ENCODE results near the gene ZNF219.
A peak's percentile ranks its signal among the peaks of the same experiment; 100 is the strongest.

ZNF219 gene

DNA sequence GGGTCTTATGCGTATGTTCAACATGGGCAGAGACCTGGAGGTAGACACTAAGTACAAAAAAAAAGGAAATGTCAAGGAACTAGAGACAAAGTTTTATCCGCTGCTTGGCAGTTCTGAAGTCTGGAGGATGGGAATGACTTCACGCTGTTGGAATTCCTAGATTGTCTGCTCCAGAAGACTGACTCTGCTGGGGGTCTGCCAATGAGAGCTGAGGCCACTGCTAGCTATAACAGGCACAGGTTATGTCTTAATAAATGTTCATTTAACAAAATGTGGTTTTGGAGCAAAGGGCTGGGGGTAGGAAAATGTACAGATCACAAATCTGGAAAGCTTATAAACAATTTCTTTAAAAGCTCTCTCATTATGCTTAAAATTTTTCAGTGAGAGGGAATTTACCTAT lies 35.0 kb downstream of the ZNF219 start:
- DNase-seq: no peak

DNA sequence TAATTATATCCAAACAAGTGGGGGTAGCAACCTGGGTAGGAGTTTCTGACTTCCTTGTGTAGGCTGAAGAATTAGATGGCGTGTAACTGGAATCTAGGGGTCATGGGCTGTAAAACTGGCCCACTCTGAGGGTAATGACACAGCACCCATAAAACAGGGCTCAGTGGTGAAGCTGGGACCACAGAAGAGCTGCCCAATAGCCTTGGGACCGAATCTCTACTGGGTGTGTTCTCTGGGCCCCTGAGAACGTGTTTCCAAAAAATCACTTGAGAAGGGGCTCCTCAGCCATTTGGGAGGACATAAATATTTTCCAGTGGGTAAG lies 37.1 kb downstream of the ZNF219 start:
- no peak for DNase-seq

DNA sequence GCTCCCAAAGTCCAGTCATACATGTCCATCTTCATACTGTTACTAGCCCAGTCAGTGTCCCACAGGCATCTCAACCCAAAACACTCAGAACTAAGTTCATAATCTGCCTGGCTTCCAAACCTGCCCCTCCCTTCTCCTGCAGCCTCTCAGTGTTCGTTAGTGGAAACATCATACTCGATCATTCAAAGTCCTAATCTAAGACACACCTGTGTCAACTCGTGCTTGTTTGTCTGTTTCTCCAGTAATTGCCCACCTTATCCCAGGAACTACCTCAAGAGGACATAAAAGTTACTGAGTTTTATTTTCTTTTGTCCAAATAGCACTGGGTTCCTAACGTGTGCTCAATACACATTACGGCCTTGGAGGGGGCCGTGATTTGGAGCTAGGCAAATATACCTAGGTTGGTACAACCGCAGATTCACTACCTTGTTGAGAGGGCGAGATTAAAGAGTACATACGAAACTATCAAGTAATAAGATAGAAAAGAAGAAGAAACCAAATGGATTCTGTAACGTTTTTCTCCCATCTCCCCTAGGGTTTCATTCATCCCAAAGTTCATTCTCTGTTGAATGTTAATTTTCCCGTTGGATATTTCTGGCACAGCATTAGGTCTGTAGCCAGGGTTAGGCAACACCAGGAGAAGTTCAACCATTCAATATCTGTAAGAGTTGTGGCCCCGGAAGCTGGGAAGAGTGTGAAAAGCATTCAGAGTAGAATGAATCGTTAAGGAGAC lies 37.7 kb downstream of the ZNF219 start:
- DNase-seq: no peak

DNA sequence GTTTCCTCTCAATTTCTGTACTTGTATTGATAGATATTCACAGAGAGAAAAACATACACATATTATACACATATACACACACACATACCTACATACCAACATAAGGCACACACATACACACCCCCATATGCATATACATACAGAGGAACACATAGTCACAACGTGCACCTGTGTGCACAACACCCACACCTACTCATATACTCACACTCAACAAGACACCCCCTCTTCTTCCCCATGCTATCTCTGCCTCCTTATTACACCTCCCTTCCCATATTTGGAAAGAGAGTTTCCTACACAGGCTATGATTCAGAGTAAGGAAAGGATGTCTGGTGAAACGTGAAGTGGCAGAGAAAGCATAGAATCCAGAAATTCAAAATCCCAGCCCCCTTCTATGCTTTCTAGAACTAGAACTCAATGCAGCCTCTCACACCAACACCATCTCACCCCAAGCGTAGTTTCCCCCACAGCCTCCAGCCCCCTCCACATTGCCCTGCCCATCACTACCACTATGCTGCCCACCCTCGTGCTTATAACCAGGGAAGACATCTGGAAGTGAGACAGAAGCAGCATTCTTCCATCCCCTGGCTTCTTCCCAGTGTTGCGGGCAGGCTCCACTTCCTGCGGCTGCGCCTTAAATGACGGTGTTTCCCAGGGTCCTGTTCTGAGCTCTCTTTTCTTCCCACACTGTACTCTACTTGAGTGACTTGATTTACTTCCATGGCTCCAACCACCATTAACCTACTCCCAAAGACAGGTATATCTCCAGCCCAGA lies 38.4 kb downstream of the ZNF219 start:
- no peak for DNase-seq

DNA sequence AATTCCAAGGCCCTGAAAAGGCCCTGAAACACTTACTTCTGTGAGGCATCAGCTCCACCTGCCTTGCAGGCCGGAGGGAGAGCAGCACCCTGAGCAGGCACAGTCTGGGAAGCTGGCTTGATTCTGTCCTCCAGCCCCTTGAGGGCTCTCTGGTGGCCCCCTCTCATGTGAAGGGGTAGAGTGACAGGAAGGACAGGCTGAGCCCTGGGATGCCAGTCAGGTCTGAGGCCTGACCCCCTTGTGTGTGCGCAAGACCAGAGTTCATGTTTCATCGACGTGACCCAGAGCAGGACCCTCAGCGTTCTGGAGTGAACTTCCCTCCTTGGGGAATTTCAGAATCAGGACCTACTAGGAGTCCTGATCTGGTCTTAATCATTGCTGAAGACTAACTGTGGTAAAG lies 39.6 kb downstream of the ZNF219 start:
- no peak for DNase-seq

DNA sequence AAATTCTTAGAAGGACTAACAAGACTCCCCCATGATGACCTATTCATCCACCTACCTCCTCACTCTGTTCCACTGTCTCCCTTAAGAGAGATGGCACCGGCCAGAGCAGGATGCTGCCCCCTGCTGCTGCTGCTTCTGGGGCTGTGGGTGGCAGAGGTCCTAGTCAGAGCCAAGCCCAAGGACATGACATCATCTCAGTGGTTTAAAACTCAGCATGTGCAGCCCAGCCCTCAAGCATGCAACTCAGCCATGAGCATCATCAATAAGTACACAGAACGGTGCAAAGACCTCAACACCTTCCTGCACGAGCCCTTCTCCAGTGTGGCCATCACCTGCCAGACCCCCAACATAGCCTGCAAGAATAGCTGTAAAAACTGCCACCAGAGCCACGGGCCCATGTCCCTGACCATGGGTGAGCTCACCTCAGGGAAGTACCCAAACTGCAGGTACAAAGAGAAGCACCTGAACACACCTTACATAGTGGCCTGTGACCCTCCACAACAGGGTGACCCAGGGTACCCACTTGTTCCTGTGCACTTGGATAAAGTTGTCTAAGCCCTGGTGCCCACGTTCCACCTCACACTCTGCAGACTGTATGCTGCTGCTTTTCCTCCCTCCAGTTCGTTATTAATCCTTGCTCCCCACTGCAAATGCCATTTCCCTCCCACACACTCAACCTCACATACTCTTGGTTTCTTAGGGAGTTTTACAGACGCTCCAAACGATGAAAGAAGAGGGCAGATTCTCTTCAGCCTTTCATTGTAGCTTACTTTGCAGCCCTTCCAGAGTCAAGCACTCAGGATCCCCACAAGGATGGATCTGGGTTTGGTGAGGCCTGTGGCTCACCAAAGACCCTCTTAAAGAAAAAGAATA lies 40.4 kb downstream of the ZNF219 start, which contains the start of gene RNASE8:
TSS of gene RNASE8 (plus strand) at position 20 of the 873 bp plus-strand sequence. CDS start at position 91, 71 bp downstream.
- DNase-seq: peak; percentile 0

DNA sequence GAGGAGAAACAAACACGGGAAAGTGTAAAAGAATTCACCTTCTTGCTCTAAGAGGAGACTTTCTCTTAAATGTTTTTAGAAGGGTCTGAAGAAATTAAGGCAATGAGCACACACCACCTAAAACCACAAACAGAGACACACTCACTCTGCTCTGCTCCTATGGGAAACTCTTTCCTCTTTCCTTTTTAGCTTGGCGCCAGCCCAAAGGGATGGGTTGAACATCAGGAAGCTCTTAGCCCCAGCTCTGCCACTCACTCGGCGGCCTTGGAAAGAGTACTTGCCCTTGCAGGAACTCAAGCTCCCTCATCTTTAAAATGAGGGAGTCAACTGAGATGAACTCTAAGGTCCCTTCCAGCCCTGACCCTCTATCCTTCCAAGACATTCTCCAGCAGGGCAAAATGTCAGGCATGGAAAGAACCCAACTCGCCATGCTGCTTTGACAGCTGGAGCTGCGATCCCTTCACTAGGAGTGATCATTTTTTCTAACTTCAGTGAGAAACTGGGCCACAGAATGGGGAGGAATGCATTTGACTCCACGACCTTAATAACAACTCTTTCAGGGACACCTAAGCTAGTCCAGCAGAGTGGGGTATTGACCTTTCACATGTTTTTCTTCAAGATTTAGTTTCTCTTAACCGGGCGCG lies 41.8 kb downstream of the ZNF219 start:
- DNase-seq: no peak

DNA sequence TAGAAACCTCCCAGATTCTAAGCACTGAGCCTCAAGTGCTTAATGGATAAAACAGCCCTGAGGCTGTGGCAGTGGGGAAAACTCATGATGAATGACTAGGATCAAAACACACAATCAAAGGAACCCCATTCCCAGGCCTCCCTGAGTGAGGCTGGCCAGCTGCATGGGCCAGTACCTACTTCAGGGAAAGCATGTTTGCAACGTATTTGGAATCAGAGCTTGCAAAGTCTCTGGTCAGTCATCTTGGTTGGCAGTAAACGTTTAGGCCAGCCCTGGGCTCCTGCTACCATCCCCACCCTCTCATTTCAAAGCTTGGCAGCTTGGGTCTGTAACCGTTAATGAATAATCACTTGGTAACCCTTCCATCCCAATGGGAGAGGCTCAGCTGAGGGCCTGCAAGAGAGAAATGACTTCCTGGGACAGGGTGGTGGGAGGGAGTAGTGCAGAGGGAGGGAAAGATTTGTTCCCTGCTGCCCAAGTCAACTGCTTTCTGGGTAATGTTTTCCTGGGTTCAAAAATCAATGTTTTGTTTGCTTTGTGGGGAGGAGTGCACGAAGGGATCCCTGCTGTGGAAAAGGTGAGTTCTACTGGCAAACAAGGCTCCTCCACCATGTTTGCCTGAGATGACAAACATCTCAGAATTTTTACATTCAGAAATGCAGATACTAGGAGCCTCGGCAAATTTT lies 42.9 kb downstream of the ZNF219 start:
- no peak for DNase-seq

DNA sequence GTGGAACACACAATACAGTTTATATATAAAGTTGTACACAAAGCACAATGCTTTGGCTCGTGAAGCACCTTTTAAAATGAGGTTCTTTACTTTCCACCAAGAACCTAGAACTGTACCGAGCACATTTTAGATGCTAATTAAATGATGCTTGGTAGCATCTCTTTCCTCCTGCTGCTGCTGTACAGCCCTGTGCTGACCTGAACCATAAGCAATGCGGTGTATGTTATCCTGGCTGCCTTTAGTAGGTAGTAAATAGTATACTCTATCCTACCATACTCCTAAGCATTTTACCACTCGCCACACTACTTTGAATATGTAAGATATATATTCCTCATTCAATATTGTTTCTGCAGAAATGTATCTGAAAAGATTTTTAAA lies 43.7 kb downstream of the ZNF219 start:
- no peak for DNase-seq

DNA sequence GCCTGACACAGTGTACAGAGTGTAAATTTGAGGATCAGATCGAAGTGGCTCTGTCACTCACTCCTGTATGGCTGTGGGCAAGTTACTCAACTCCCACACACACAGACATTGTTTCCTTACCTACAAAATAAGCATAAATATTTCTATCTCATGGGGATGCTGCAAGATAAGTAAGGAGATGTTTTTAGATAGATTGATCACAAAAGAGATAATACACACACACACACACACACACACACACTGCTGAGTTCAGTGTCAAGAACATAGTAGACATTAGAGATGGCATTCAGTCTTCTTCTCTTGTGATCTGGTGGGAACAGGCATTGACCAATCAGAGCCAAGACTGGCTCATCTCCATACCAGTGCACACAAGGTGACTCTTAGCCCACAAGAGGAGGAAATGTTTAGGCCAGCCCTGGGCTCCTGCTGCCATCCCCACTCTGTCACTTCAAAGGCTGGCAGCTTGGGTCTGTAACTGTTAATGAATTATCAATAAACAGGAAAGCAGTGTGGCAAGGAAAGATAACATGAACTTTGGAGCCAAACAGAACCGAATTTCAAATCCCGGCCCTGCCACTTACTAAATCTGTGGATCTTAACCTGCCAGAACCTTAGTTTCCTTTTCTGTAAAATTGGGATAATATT lies 44.2 kb downstream of the ZNF219 start:
- no peak for DNase-seq

DNA sequence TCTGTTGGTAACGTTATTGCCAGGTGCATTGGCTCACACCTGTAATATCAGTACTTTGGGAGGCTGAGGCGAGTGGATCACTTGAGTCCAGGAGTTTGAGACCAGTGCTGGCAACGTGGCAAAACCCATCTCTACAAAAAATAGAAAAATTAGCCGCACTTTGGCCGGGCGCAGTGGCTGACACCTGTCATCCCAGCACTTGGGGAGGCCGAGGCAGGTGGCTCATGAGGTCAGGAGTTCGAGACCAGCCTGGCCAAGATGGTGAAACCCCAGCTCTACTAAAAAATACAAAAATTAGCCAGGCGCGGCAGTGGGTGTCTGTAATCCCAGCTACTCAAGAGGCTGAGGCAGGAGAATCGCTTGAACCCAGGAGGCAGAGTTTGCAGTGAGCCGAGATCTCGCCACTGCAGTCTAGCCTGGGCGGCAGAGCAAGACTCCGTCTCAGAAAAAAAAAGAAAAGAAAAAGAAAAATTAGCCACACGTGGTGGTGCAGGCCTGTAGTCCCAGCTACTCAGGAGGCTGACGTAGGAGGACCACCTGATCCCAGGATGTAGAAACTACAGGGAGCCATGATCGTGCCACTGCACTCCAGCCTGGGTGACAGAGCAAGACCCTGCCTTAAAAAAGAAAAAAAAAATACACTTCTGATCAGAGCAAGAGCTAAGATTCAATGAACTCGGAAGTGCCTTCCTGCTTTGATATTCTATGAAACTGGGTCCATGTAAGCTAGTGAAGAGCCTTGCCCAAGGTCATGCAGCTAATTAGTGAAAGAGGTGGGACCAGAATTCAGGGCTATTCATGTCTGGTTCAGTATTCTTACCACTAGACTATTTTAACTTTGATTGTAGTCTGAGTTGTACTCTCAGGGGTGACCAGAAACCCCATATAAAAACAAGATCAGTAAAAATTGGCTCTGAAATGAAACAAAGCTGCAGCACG lies 45.0 kb downstream of the ZNF219 start:
- no peak for DNase-seq

DNA sequence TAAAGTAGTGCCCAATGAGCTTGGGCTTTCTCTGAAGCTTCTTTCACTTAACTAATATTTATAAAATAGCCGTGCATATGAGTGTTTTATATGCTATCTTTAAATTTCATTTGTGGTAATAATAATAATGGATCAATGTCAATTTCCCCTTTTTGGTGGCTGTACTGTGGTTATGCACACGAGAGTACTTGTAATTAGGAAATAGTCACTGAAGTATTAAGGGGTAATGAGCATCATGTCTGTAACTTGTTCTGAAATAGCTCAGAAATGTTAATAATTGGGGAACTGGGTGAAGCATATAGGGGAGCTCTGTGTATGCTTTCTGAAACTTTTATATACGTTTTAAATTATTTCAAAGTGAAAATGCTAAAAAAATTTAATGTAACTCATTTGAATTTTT lies 47.9 kb downstream of the ZNF219 start:
- DNase-seq: no peak

DNA sequence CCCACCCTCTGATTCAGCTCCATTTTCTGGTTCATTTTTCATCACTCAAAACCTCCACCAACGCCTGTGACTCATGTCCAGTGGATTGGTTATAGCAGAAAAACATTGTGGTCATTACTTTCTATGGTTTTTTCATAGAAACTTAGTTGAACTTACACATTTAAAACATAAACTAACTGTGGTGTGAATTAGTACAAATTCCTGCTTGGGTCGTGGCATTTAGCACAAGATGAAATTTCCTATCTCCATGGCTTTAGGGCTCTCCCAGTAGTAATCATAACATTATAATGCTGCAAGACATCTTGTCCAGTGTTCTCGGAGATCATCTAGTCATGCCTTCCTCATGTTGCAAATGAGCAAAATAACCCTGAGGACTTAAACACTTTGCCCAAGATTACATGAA lies 49.2 kb downstream of the ZNF219 start:
- DNase-seq: no peak

DNA sequence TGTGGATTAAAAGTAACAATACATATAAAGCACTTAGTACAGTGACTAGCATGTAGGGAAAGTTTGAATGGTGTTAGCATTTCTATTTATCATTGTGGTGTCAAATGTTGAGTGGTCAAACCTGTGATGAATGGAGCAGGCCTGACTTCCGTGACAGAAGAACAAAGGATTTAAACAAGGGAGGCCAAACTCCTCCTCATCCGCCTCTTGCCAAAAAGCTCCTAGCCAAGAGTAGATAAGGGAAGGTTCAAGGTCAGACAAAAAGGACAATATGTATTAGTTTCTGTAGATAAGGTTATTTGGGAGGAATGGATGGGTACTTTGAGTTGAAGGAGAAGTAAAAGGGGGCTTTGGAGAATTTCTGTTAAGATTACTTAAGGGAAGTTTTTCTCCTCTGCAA lies 49.8 kb downstream of the ZNF219 start:
- DNase-seq: no peak

DNA sequence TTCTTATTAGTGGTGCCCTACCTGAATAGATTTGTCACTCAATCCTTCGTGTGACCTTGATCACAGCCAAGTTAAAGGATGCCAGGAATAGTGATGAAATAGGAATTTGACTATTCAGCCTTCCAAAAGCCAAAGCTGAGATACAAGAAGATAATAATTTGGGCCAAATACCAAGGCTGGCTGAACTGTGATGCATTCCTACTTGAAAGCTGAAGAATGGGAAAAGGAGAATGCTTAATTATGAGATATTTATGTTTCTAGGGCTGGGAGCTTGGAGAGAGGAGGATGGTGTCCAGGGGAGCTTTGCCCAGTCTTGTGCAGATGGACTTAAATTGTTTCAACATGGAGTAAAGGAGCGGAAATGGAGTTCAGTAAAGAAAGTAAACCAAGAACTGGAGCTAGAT lies 51.1 kb downstream of the ZNF219 start:
- no peak for DNase-seq

DNA sequence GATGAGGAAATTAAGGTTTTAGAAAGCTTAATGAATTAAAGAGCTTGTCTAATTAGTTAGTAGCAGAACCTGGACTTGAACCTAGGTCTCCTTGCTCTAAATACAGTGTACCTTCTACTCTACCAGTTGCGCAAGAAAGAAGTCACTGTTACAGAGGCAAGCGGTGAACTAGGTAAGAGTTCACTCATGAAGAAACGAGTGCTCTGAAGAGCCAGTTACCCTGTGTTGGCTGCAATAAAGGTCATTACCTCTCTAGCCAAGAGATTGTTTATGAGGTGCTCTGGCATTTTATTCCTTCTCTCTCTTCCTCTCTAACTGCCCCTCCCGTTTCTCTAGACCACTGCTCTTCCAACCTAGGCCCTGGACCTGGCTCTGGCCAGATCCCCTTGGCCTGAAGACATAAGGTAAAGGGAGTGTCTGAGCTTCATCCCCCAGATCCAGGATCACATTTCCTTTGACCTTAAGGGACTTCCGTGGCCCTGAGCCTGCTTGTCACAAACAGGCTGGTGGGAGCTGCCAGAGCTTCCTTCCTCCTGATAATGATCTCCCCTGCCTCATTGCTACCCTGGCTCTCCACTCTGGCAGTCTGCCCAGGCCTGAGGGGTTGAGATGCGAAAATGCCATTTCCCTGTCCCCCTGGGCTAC lies 54.4 kb downstream of the ZNF219 start:
- DNase-seq: no peak

DNA sequence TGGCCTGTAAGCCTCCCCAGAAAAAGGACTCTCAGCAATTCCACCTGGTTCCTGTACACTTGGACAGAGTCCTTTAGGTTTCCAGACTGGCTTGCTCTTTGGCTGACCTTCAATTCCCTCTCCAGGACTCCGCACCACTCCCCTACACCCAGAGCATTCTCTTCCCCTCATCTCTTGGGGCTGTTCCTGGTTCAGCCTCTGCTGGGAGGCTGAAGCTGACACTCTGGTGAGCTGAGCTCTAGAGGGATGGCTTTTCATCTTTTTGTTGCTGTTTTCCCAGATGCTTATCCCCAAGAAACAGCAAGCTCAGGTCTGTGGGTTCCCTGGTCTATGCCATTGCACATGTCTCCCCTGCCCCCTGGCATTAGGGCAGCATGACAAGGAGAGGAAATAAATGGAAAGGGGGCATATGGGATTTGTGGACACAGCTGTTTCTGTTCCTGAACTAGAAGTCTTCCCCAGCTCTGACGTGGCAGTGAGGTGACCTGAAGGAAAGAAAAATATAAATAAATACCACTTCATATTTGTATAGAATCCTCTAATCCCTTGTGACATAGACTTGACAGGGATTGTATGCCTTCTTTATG lies 55.0 kb downstream of the ZNF219 start:
- peak; percentile 4 for DNase-seq

DNA sequence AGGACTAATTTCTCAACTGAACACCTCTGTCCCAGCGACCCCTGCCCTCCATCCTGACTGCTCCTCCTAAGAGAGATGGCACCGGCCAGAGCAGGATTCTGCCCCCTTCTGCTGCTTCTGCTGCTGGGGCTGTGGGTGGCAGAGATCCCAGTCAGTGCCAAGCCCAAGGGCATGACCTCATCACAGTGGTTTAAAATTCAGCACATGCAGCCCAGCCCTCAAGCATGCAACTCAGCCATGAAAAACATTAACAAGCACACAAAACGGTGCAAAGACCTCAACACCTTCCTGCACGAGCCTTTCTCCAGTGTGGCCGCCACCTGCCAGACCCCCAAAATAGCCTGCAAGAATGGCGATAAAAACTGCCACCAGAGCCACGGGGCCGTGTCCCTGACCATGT lies 55.5 kb downstream of the ZNF219 start:
- no peak for DNase-seq

DNA sequence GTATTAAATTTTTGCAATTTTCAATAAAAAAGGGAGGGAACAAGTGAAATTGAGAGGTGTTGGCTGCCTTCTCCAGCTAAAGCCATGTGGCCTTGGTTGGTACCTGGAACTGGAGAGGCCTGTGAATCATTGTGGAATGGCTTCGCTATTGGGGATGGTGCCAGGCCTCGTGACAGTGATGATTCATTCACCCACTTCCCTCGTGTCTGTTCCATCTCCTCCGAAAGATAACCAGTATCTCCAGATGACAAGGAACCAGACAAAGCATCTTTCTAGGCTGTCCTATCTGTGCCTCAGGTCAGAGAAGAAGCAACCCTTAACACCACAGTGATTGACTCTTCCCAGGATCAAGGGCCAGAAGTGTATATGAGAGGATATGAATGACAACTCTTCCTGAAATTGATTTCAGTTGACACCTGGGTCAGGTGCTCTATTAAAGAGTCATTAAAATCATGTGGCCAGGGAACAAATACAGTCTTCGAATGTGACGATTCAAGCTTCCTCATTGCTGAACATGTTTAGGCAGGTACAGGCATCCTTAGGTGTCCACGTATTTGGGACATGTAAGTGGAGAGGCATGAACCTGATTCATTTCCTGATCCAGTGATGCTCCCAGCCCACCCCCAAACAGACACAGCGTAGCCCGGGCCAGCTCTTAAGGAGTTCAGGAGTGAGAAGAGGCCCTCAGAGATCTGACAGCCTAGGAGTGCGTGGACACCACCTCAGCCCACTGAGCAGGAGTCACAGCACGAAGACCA lies 56.6 kb downstream of the ZNF219 start, which contains the start of gene RNASE7:
TSS of gene RNASE7 (plus strand) at position 687 of the 758 bp plus-strand sequence. CDS start 631 bp downstream, outside the sequence.
- DNase-seq: no peak
